ENCODE results near the gene ADCK1.
"Not testable (repeated sequence)": the region's sequence is repeated elsewhere in the genome, so short reads cannot be mapped to it uniquely, and the experiment has no call there.

Gene ADCK1

DNA sequence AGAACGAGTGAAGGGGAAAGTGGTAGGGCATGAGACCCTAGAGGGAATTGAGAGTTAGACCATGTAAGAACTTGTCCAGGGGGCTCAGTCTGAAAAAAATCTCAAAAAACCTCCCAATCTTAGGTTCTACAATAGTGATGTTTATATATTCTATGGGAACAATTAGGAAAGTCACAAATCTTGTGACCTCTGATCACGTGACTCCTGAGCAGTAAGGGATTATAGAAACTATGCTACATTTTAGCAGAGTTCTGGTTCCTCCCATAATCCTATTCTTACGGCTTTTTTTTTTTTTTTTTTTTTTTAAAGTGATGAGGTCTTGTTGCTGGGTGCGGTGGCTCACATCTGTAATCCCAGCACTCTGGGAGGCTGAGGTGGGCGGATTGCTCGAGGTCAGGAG lies 5.8 kb downstream of the ADCK1 start:
- intact Hi-C loops (cut with DNase I) = no loop called here
- no peak for DNase-seq

DNA sequence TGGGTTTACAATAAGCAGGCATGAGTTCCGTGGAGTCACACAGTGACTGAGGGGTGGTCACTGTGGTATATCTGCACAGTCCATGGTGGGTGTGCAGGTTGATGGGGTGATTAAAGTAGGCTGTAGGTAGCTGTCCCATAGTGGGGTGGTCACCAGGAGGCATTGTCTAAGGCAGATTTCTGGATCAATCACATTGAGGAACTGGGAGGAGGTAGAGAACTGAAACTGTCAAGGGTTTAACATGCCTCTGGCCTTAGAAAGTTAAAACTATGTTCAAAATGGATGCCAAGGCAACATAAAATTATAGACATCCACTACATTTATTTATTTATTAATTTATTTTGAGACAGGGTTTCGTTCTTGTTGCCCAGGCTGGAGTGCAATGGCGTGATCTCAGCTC lies 8.3 kb downstream of the ADCK1 start:
- intact Hi-C loops (cut with DNase I) = no loop called here

DNA sequence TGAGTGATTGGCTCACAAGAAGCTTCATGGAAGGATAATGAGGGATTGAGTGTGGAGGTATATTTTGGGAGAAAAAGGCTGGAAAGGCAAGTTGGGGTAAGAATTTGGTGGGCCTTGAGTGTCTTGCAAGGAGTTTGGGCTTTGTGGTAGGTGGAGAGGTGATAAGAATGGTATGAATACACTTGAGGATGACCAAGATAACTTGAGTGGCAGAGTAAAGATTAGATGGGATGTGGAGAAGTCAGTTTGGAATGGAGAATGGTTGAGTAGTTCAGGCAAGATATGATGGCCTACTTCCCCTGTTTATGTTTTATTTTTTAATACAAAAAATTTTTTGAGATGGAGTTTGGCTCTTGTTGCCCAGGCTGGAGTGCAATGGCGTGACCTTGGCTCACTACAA lies 9.1 kb downstream of the ADCK1 start:
- DNase-seq = no peak
- intact Hi-C loops (cut with DNase I) = no loop called here

More for the DNA sequence above, 8.3 kb downstream of the ADCK1 start:
- no peak for DNase-seq

DNA sequence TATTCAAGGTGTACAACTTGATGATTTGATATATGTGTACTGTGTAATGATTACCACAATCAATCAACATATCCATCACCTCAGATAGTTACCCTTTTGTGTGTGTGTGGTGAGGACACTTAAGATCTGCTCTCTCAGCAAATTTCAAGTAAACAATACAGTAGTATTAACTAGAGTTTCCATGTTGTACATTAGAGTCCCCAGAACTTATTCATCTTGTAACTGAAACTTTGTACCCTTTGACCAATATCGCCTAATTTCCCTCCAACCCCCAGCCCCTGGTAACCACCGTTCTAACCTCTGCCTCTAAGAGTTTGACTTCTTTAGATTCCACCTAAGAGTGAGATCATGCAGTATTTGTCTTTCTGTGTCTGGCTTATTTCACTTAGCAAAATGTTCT lies 12.1 kb downstream of the ADCK1 start:
- no peak for DNase-seq
- intact Hi-C loops (cut with DNase I) = no loop called here

DNA sequence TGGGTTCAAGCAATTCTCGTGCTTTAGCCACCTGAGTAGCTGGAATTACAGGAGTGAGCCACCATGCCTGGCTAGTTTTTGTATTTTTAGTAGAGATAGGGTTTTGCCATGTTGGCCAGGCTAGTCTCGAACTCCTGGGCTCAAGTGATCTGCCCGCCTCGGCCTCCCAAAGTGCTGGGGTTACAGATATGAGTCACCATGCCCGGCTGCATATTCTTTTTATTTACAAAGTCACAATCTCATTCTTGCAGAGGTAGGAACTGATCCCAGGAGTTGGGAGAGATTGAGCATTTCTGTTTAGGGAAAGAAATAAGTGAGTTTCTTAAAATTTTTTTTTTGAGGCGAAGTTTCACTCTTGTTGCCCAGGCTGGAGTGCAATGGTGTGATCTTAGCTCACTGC lies 12.8 kb downstream of the ADCK1 start:
- DNase-seq; intact Hi-C loops (cut with DNase I): not testable (repeated sequence)

DNA sequence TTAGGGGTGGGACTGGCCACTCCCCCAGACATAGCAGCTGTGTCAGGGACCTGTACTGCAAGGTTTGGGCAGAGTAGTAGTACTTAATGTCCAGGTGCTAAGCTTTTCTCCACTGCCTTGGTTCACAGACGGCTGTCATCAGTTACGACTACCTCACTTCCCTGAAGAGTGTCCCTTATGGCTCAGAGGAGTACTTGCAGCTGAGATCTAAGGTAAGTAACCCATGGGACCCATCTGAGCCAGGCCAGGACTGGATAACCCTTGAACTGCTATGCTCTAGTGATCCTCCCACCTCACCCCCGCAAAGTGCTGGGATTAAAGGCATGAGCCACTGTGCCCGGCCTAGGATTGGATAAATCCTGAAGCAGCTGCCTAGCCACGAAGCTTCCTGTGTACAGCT lies 22.4 kb downstream of the ADCK1 start:
- intact Hi-C loops (cut with DNase I) = no loop called here
- DNase-seq = peak in 1 of 10 donors; percentile 45

GRCh38 chr14:77822741-77823140 lies 22.8 kb downstream of the ADCK1 start:
- DNase-seq = peak in 1 of 10 donors; percentile 8
- intact Hi-C loops (cut with DNase I) = no loop called here

DNA sequence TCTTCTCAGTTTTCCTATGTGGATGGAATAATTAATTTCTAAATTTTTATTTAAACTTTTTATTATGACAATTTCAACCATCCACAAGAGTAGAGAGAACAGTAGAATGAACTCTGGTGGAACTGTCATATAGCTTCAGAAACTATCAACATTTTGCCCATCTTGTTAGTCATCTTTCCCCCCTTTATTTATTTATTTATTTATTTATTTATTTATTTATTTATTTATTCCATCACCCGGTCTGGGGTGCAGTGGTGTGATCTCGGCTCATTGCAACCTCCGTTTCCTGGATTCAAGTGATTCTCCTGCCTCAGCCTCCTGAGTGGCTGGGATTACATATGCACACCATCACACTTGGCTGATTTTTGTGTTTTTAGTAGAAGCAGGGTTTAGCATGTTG lies 23.5 kb downstream of the ADCK1 start:
- DNase-seq = no peak

DNA sequence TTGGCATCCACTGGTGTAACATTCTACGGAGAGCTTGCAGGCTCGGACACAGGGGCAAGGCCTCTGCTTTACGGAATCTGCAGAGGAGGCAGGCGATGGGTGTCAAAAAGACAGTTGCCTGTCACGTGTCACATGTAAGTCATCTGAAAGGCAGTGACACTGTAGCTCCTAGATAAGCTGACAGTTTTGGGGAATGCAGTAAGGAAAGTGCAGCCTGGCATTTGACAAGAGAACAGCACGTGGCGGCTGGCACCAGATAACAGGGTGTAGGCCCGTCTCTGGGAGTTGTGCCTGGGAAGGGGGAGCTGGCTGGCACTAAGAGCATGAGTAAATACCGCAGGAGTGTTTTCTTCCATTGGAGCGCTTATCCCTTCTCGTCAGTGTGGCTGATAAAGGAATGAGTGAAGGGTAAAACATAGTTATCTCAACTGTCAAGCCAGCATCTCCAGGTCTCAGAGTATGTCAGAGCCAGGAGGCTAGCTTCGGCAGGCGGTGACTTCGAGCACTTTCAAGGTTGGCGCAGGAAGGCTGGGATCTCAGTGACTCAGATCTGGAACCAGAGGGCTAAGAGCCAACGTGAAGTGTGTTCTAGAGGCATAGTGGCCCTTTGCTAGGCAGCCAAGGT lies 26.1 kb downstream of the ADCK1 start:
- DNase-seq = peak in 1 of 10 donors; percentile 22
- intact Hi-C loops (cut with DNase I) = no loop called here

More for the DNA sequence above, 23.5 kb downstream of the ADCK1 start:
- intact Hi-C loops (cut with DNase I) = no loop called here

- DNase-seq = no peak
- intact Hi-C loops (cut with DNase I) = no loop called here
Observed at GRCh38 chr14:77830692-77831091, 30.8 kb downstream of the ADCK1 start.

GRCh38 chr14:77832297-77832696 lies 32.4 kb downstream of the ADCK1 start:
- intact Hi-C loops (cut with DNase I) = no loop called here
- peak in 2 of 10 donors; percentile 40 to 83 for DNase-seq

GRCh38 chr14:77837926-77838325 lies 38.0 kb downstream of the ADCK1 start:
- intact Hi-C loops (cut with DNase I) = no loop called here
- DNase-seq = no peak

GRCh38 chr14:77838831-77839511 lies 39.1 kb downstream of the ADCK1 start:
- peak in 7 of 10 donors; percentile 17 to 88 (median 43) for DNase-seq
- intact Hi-C loops (cut with DNase I) = no loop called here

- intact Hi-C loops (cut with DNase I) = no loop called here
- peak in 1 of 10 donors; percentile 64 for DNase-seq
Observed at GRCh38 chr14:77843195-77843594, 43.3 kb downstream of the ADCK1 start.

- intact Hi-C loops (cut with DNase I) = no loop called here
- DNase-seq = no peak
Observed at GRCh38 chr14:77843651-77844050, 43.7 kb downstream of the ADCK1 start.

DNA sequence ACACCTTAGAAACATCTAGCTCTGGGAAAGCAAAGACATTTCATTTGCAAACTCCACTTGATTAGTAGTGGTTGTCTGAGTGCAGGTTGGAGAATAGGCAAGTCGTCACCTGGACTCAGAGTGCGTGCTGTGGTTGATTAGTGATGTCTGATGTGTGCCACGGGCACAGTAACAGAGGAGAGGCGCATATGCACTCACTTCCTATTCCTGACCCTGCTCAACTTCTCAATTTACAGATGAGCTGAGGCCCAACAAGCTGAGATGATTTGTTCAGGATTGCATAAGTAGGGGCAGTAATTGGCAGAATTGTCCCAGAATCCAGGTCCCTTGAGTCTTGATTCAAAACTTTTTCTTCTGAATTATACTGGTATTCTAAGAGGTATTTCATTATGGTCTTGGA lies 44.9 kb downstream of the ADCK1 start:
- DNase-seq = no peak
- intact Hi-C loops (cut with DNase I) = no loop called here

DNA sequence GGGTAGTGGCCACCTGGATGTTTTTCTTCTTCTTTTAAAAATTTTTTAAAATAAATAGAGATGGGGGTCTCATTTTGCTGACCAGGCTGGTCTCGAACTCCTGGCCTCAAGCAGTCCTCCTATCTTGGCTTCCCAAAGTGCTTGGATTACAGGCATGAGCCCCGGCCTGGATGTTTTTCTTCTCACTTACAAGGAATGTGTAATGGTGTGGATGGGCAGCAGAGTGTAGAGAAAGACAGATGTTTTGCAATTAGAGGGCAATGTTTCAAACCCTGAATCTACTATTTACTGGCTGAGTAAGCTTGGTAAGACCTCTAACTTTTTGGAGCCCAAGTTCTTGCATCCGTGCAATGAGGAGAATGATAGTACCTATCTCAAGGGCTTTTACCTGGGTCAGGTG lies 48.1 kb downstream of the ADCK1 start:
- DNase-seq = peak in 1 of 10 donors; percentile 21
- intact Hi-C loops (cut with DNase I) = no loop called here

- intact Hi-C loops (cut with DNase I) = no loop called here
- DNase-seq = peak in 1 of 10 donors; percentile 16
Observed at GRCh38 chr14:77849711-77850110, 49.8 kb downstream of the ADCK1 start.

GRCh38 chr14:77853919-77854318 lies 54.0 kb downstream of the ADCK1 start:
- DNase-seq = peak in 1 of 10 donors; percentile 3
- intact Hi-C loops (cut with DNase I) = no loop called here

DNA sequence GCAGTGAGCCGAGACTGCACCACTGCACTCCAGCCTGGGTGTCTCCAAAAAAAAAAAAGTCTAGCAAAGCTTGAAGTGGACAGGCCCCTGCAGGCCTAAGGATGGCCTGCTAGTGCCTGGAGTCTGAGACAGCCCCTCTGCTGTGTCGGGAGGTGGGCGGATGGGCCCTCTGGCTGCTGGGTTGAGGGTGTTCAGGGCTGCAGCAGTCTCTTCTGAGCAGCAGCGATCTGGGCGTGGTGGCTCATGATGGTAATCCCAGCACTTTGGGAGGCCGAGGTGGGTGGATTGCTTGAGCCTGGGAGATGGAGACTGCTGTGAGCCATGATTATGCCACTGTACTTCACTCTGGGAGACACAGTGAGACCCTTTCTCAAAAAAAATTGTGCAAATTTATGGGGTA lies 57.0 kb downstream of the ADCK1 start:
- intact Hi-C loops (cut with DNase I) = no loop called here
- peak in 1 of 10 donors; percentile 57 for DNase-seq

DNA sequence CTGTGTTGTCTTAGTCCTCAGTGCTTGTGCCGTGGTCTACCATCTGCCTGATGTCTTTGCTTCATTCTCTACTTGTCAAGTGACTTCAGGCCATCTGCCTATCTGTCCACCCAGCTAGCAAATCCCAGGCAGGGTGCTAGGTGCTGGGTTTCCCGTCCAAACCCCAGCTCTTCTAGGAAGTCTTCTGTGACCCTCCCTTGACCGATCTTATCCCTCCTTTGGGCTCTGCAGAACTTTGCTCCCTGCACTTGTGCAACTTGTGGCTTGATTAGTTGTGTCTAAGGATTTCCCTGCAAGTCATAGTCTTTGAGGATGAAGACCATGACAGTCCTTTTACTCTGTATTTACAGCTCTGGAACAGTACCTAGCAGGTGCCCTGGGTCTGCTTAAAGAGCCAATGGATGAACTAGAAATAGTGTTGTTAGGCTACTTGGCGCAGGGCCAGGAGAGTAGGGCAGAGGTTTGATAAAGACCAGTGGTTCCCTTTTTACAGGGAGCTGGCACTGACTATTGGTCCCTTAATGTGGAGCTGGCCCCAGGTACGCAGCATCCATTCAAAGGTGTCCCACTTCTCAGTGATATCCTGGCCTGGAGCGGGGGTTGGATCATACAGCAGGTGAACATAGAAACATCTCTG lies 60.1 kb downstream of the ADCK1 start:
- DNase-seq = peak in 1 of 10 donors; percentile 36
- intact Hi-C loops (cut with DNase I) = loop anchor here (5.0 to 10.0 kb wide), 5 partner anchors 117 to 735 kb away; no protein-coding TSS in a partner anchor

DNA sequence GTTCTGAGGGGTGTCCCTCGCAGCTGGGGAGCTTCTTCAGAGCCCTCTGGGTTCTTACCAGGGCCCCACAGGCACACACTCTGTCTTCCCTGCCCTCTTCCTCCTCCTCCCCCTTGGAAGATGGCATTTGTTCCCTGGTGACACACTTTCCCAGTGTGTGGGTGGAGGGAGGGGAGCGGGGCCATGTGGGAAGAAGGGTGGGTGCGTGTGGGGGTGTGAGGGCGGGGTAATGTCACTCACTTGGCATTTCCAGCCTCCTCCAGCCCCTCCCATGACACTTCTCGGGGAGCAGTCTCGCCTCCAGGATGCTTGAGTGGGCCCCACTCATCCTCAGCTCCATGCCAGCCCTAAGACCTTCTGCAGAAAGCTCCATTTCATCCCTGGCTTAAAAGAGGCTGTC lies 61.3 kb downstream of the ADCK1 start:
- DNase-seq = peak in 1 of 10 donors; percentile 40
- intact Hi-C loops (cut with DNase I) = loop anchor here (5.0 to 10.0 kb wide), 5 partner anchors 116 to 734 kb away; no protein-coding TSS in a partner anchor

Measured in posterior cingulate gyrus (tissue), 11 donors.